Upper lobe of left lung (tissue), 4 donors: ENCODE measurements around the gene TLK2.
"Not testable (repeated sequence)": the region's sequence is repeated elsewhere in the genome, so short reads cannot be mapped to it uniquely, and the experiment has no call there.

Experiments
- EP300 ChIP-seq, 4 donors: sonication (generic); formaldehyde crosslinking; IDR thresholded peaks; one replicate each; pipeline ENCODE4 v1.5.1; 2017; ENCODE audit warnings: antibody characterized with exemption in 4 of 4, control low read depth in 2 of 4
- POLR2A ChIP-seq, 4 donors: fragments of 450-650 bp; IDR thresholded peaks; one replicate each; pipeline ENCODE4 v1.5.1; 2016 to 2017; ENCODE audit warnings: antibody characterized with exemption in 4 of 4, mild to moderate bottlenecking in 2 of 4
- POLR2AphosphoS5 ChIP-seq, 2 donors: sonication (generic); formaldehyde crosslinking; IDR thresholded peaks; one replicate each; pipeline ENCODE4 v1.5.1; 2017; ENCODE audit warnings: antibody characterized with exemption in 2 of 2
- TF ChIP-seq, protein P1 (sequence below), 6 experiments: fragments of 450-650 bp in 4 of 6; fragments of 200-600 bp in 2 of 6; sonication (generic) in 2 of 6; IDR thresholded peaks; one replicate each; pipeline ENCODE4 v1.5.1; 2016 to 2019; ENCODE audit warnings: antibody characterized with exemption in 6 of 6

DNA sequence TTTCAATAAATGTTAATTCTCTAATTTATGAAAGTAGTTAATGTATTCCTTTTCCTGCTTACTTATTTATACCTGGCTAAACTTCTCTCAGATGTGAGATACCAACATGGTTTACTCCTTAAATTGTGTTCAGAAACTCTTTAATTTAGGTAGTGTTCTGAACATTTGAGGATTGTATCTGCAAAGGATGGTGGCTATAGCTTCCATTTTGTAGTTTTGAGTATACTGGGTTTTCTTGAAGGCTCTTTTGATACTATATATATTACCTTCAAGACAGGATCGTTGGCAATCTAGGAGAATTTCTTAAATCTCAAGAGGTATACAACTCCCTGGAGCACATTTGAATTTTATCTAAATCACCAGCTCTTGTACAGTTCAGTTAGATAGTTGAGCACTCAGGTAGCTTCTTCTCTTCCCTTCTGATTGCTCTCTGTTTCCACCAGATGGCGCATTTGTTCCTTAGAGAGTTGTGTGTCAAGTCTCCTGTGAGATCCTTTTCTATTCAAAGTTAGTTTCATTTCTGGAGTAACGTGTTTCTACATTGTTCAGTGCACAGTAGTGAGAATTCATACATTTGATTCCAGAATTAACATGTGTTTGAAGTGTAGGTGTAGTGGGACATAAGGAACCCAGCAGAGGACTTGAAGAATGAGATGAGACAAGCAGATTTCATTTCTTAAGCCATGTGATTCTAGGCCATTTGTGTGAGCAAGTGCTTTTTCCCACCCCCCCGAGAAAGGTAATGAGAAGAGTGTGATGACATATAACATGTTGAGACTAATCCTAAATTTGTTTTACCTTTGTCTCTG lies 74.4 kb downstream of the TLK2 start:
- TF ChIP-seq, protein P1, sequence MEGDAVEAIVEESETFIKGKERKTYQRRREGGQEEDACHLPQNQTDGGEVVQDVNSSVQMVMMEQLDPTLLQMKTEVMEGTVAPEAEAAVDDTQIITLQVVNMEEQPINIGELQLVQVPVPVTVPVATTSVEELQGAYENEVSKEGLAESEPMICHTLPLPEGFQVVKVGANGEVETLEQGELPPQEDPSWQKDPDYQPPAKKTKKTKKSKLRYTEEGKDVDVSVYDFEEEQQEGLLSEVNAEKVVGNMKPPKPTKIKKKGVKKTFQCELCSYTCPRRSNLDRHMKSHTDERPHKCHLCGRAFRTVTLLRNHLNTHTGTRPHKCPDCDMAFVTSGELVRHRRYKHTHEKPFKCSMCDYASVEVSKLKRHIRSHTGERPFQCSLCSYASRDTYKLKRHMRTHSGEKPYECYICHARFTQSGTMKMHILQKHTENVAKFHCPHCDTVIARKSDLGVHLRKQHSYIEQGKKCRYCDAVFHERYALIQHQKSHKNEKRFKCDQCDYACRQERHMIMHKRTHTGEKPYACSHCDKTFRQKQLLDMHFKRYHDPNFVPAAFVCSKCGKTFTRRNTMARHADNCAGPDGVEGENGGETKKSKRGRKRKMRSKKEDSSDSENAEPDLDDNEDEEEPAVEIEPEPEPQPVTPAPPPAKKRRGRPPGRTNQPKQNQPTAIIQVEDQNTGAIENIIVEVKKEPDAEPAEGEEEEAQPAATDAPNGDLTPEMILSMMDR (IDR thresholded peaks at IDR 0.05), result peak in 3 of 6 experiments; percentile 51 to 64 (median 62)
- not testable (repeated sequence) for TF ChIP-seq POLR2AphosphoS5, POLR2A, EP300 (IDR thresholded peaks at IDR 0.05)
